Stimulated activated CD4-positive, alpha-beta T cell treated with anti-CD3 and anti-CD28 coated beads, TNF-alpha, amount 100 ng/mL, for 48 hours (primary cell): ENCODE data around the gene TBRG1.

Source experiments
- DNase-seq, 3 donors: peaks; one replicate each; pipeline ENCODE4 v3.0.0-alpha.2; 2020; ENCODE audit warnings: low read depth in 3 of 3

Gene TBRG1

GRCh38 chr11:124612567-124613246 is 10.0 kb upstream of the TBRG1 start:
- no peak for DNase-seq

GRCh38 chr11:124618863-124619262 is 3.8 kb upstream of the TBRG1 start:
- DNase-seq = no peak

DNA sequence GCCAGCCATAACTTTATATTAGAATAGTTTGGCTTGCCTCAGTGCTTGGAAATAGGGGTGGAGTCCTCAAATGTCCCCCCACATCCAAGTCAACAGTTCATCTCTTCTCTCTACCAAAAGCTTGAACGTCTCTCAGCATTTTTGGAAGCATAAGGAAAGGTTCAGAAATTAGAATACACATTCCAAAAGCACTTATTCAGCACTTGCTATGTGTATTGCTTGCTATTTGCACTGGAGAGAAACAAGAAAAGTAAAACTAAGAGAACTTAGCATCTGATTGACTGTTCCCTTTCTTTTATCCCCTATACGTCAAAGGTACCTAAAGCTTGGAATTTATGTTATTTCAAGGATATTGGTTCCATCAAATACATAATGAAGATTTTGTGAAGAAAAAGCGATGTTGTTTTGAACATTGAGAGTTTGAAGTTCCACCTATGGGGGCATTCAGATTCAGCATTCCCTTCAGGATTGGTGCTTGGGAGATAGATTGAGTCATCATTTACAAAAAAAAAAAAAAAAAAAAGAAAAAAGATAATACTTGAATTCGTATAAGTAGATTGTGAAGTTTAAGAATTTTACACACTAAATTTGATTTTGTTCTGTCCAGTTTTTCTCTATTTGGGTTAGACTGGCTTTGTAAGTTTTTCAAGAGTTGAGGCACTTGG is 1.3 kb downstream of the TBRG1 start:
- DNase-seq = no peak

- no peak for DNase-seq
Measured at GRCh38 chr11:124625504-124626168, 3.0 kb downstream of the TBRG1 start.

DNA sequence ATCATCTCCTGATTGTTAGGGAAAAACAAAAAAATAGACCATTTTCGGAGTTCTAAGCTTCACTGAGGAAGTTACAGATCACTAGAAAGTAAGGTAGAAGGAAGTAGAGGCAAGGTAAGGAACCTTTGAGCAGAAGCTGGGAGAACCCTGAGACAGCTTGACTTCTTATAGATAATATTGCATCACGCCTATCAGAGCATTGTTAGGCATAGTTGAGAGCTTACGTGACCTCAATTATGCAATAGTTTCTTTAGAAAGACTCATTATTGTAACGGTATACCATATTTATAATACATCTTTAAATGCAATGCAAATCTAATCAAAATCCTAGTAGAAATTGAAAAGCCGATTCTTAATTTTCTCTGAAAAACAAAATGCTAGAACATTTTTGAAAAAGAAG is 4.9 kb downstream of the TBRG1 start:
- DNase-seq = no peak

- DNase-seq = no peak
Measured at GRCh38 chr11:124629961-124630360, 7.3 kb downstream of the TBRG1 start.

DNA sequence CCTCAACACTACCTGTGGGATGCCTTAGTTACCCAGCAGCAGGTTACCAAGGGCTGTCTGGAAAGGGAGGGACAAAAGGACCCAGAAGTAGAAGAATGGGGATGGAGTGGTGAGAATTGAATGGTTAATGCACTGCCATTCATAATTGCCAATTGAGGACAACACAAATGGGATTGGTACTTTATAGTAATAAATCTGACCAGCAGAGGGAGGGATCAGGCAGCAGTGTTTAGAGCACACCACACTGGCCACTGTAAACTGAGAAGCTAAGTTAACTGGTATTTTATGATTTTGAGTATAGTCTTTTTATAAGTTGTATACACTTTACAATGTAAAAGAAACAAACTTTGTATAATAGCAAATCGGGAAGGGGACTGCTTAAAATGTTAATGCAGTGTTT is 10.7 kb downstream of the TBRG1 start:
- no peak for DNase-seq

DNA sequence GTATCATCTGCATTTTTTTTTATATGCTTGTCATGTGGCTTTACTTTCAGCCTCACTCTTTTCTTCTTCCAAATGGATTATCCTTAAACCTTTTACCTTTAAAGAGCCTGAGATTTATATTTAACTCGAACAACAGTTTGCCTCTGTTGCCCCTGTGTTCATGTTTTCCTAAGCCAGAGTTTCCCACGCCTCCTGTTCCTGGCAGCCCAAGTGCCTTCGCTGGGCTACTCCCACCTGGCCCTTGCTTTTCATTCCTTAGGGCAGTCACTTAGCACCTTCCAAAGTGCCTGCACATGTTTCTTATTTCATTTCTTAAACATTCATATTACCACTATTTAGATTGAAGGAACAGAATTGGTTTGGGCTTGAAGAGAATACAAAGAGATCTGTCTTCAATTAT is 13.3 kb downstream of the TBRG1 start:
- DNase-seq = no peak

- DNase-seq = no peak
Measured at GRCh38 chr11:124638500-124638899, 15.8 kb downstream of the TBRG1 start.

DNA sequence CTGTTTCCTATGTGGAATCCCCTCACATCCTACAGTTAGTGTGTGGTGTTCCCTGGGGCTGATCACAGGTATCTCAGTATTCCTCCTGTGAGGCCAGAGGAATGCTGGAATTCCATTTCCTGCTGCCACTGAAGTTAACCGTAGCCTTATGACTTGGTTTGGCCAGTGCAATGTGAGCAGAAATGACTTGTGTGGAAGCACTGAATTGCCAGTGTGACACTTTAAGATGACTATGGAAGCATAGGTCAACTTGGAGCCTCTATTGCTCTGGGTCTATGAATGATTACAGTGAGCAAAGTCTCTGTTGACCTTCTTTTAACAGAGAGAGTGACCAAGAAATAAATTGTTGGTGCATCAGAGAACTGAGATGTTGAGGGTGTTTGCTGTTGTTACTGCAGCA is 16.5 kb downstream of the TBRG1 start:
- no peak for DNase-seq

GRCh38 chr11:124640666-124641065 is 18.0 kb downstream of the TBRG1 start:
- no peak for DNase-seq

DNA sequence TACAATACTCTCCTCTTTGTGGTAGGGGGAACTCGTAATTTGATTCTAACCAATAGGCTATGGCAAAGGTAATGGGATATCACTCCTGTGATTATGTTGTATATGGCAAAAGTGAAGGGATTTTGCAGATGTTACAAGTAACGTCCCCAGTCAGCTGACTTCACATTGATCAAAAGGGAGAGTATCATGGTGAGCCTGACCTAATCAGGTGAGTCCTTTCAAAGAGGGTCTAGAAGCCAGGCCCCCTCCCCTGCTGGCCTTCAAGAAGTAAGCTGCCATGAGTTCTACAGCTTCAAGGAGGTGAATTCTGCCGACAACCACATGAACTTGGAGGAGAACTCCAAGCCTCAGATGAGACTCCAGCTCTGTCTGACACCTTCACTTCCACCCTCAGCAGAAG is 20.0 kb downstream of the TBRG1 start:
- DNase-seq = no peak

GRCh38 chr11:124643042-124643604 is 20.5 kb downstream of the TBRG1 start:
- DNase-seq = no peak

DNA sequence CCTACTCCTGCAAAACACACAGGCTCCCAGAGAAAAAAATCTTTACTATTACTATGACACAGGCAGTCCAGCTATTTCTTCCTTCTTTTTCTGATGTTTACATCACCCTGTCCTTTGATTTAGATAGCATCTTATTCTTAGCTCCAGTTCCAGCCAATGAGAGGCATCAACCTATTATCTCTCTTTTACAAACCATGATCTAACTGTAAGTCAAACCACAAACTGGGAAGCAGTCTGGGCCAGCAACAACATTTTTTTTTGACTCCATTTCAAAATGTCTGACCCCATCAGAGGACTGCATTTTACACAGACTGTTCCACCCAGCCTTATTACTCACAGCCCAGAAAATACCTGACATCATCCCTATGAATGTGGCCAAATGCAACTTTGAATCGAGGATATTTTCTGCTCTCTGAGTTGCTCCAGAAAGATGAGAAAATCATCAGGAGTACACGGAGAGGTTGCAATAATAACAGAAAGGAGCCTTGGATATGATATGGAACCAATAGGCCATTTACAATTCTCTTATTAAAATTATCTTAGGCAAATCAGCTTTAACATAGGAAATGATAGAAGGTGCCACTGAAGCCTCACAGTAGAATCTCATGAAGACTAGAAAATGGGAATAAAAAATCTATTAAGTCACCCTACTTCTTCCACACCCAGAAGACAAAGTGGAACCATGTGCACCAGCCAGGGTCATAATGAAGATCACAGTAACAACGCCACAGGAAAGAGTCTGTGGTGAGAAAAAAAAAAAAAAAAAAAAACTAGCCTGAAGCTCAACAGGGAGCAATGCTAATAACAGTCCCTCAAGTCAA is 21.2 kb downstream of the TBRG1 start:
- no peak for DNase-seq

GRCh38 chr11:124644426-124645280 is 22.0 kb downstream of the TBRG1 start:
- DNase-seq = no peak

DNA sequence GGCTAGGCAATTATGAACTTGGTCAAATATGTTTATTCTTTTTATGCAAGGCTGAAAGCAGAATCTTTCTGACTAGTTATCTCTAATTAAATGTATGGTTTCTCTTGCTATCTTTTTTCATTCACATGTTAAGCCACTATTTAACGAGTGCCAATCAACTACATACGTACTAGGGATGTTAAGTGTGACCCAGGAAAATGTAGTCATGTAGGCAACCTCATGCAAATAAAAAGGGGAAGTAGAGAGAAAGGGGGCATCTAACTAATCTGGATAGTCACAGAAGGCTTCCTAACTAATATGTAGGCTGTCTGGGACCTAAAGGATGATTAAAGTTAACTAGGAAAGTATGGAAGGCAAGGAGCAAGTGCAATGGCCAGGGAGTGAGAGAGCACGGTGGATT is 23.5 kb downstream of the TBRG1 start:
- DNase-seq = no peak

GRCh38 chr11:124648610-124649009 is 25.9 kb downstream of the TBRG1 start:
- no peak for DNase-seq

- no peak for DNase-seq
Measured at GRCh38 chr11:124656774-124657630, 34.3 kb downstream of the TBRG1 start.

- DNase-seq = no peak
Measured at GRCh38 chr11:124657904-124658303, 35.2 kb downstream of the TBRG1 start.

- no peak for DNase-seq
Measured at GRCh38 chr11:124658501-124658900, 35.8 kb downstream of the TBRG1 start.
